ENCODE data around the gene FOXK1.

Gene FOXK1

GRCh38 chr7:4768597-4769569 lies 86.8 kb downstream of the FOXK1 start:
- no peak for DNase-seq

- no peak for DNase-seq
Measured at GRCh38 chr7:4769761-4770160, 87.7 kb downstream of the FOXK1 start.

GRCh38 chr7:4770886-4771285 lies 88.8 kb downstream of the FOXK1 start:
- DNase-seq: no peak

GRCh38 chr7:4771737-4772136 lies 89.6 kb downstream of the FOXK1 start:
- no peak for DNase-seq

- no peak for DNase-seq
Measured at GRCh38 chr7:4772306-4772705, 90.2 kb downstream of the FOXK1 start.

- DNase-seq: no peak
Measured at GRCh38 chr7:4774007-4774406, 91.9 kb downstream of the FOXK1 start.

GRCh38 chr7:4774658-4775249 lies 92.7 kb downstream of the FOXK1 start:
- no peak for DNase-seq

- peak; percentile 96 for DNase-seq
Measured at GRCh38 chr7:4775250-4775847, 93.3 kb downstream of the FOXK1 start, which contains the start of gene AP5Z1. Gene AP5Z1 (plus strand): TSS chr7:4775623. CDS start chr7:4775716, 93 bp downstream.

- DNase-seq: no peak
Measured at GRCh38 chr7:4775848-4776623, 93.9 kb downstream of the FOXK1 start.

- DNase-seq: no peak
Measured at GRCh38 chr7:4779118-4779517, 97.0 kb downstream of the FOXK1 start.

GRCh38 chr7:4781366-4782069 lies 99.4 kb downstream of the FOXK1 start:
- DNase-seq: no peak

GRCh38 chr7:4782333-4783291 lies 100.5 kb downstream of the FOXK1 start:
- no peak for DNase-seq

- DNase-seq: no peak
Measured at GRCh38 chr7:4783292-4783652, 101.2 kb downstream of the FOXK1 start.

GRCh38 chr7:4783762-4784351 lies 101.8 kb downstream of the FOXK1 start:
- DNase-seq: no peak

- DNase-seq: no peak
Measured at GRCh38 chr7:4784799-4785198, 102.7 kb downstream of the FOXK1 start.

GRCh38 chr7:4785371-4785770 lies 103.3 kb downstream of the FOXK1 start:
- no peak for DNase-seq

GRCh38 chr7:4786015-4786414 lies 103.9 kb downstream of the FOXK1 start:
- no peak for DNase-seq

GRCh38 chr7:4787541-4787940 lies 105.4 kb downstream of the FOXK1 start:
- DNase-seq: no peak

- no peak for DNase-seq
Measured at GRCh38 chr7:4787947-4788626, 106.0 kb downstream of the FOXK1 start.

- DNase-seq: no peak
Measured at GRCh38 chr7:4788627-4789189, 106.6 kb downstream of the FOXK1 start.
